Neural cell (in vitro differentiated cells): ENCODE measurements around the gene KIF14. TPM values are rescaled to one million over a fixed set of nuclear protein-coding genes. Genes with fewer than 3 reads are reported as not detected.

Experiments
- H2AFZ ChIP-seq: fragments of 200-600, 300-800 bp; sonication (generic), shearing (Covaris generic); 2 replicates; pipeline ENCODE4 v1.6.0; 2014; ENCODE audit warnings: low read depth, mild to moderate bottlenecking, antibody characterized with exemption, low read length, moderate library complexity
- H3F3A ChIP-seq: fragments of 200-600 bp; shearing (Covaris generic); 2 replicates; pipeline ENCODE4 v1.6.1; 2016; ENCODE audit warnings: mild to moderate bottlenecking, moderate library complexity, mixed read lengths, antibody characterized with exemption, low read length; ENCODE audit not compliant: insufficient read depth, poor library complexity, severe bottlenecking
- H3K27ac ChIP-seq: fragments of 200-600, 300-800 bp; sonication (generic), shearing (Covaris generic); 2 replicates; pipeline ENCODE4 v1.5.1; 2014; ENCODE audit warnings: mild to moderate bottlenecking, low read length, moderate library complexity
- H3K27me3 ChIP-seq: fragments of 300-800, 200-600 bp; sonication (generic), shearing (Covaris generic); 2 replicates; pipeline ENCODE4 v1.6.0; 2014; ENCODE audit warnings: mild to moderate bottlenecking, low read depth, low read length, moderate library complexity; ENCODE audit not compliant: insufficient read depth
- H3K36me3 ChIP-seq: fragments of 300-800, 200-600 bp; sonication (generic), shearing (Covaris generic); 2 replicates; pipeline ENCODE4 v1.5.1; 2014; ENCODE audit warnings: mild to moderate bottlenecking, antibody characterized with exemption, low read length, moderate library complexity; ENCODE audit not compliant: insufficient read depth
- H3K4me2 ChIP-seq: fragments of 300-800, 200-600 bp; sonication (generic), shearing (Covaris generic); 2 replicates; pipeline ENCODE4 v1.6.0; 2014; ENCODE audit warnings: mild to moderate bottlenecking, low read length
- H3K4me3 ChIP-seq: fragments of 300-800, 200-600 bp; sonication (generic), shearing (Covaris generic); 2 replicates; pipeline ENCODE4 v1.5.1; 2014; ENCODE audit warnings: mild to moderate bottlenecking, low read length, moderate library complexity
- H3K79me2 ChIP-seq: fragments of 200-600 bp; shearing (Covaris generic); replicated peaks from 2 replicates; pipeline ENCODE4 v1.6.0; 2014; ENCODE audit warnings: mild to moderate bottlenecking, low read length, moderate library complexity; ENCODE audit not compliant: insufficient read depth
- H3K9ac ChIP-seq: fragments of 300-800, 200-600 bp; sonication (generic), shearing (Covaris generic); 2 replicates; pipeline ENCODE4 v1.6.1; 2016; ENCODE audit warnings: mild to moderate bottlenecking, low read length, mixed read lengths
- H3K9me2 ChIP-seq: fragments of 200-600 bp; shearing (Covaris generic); 2 replicates; pipeline ENCODE4 v1.6.1; 2016; ENCODE audit warnings: mild to moderate bottlenecking, low read length, mixed read lengths; ENCODE audit not compliant: insufficient read depth
- H3K9me3 ChIP-seq: fragments of 200-600, 300-800 bp; sonication (generic), shearing (Covaris generic); 2 replicates; pipeline ENCODE4 v1.6.1; 2016; ENCODE audit warnings: mild to moderate bottlenecking, mixed run types, low read length, moderate library complexity, mixed read lengths
- H4K20me1 ChIP-seq: fragments of 200-600 bp; shearing (Covaris generic); 2 replicates; pipeline ENCODE4 v1.6.1; 2016; ENCODE audit warnings: mild to moderate bottlenecking, mixed run types; ENCODE audit not compliant: insufficient read depth
- EP300 ChIP-seq: fragments of 450-650 bp; conservative IDR thresholded peaks from 2 replicates; pipeline ENCODE4 v1.6.1; 2014; ENCODE audit warnings: antibody characterized with exemption, mild to moderate bottlenecking, moderate library complexity; ENCODE audit not compliant: poor library complexity, severe bottlenecking
- EZH2 ChIP-seq: fragments of 200-600, 300-800 bp; shearing (Covaris generic), sonication (generic); IDR thresholded peaks from 2 replicates; pipeline ENCODE4 v1.6.1; 2014; ENCODE audit warnings: antibody characterized with exemption, low read length, borderline replicate concordance, mild to moderate bottlenecking; ENCODE audit not compliant: insufficient read depth, poor library complexity, severe bottlenecking
- MXI1 ChIP-seq: fragments of 450-650 bp; conservative IDR thresholded peaks from 2 replicates; pipeline ENCODE4 v1.6.1; 2014; ENCODE audit warnings: antibody characterized with exemption, mild to moderate bottlenecking; ENCODE audit not compliant: poor library complexity, severe bottlenecking
- POLR2AphosphoS5 ChIP-seq: IDR thresholded peaks from 2 replicates; pipeline ENCODE4 v1.6.1; 2012
- RAD21 ChIP-seq: fragments of 450-650 bp; conservative IDR thresholded peaks from 2 replicates; pipeline ENCODE4 v1.6.1; 2014; ENCODE audit warnings: antibody characterized with exemption, mild to moderate bottlenecking, moderate library complexity
- REST ChIP-seq: IDR thresholded peaks from 2 replicates; pipeline ENCODE4 v1.6.1; 2012; ENCODE audit warnings: borderline replicate concordance
- SMC3 ChIP-seq: fragments of 450-650 bp; conservative IDR thresholded peaks from 2 replicates; pipeline ENCODE4 v1.6.1; 2014; ENCODE audit warnings: antibody characterized with exemption, mild to moderate bottlenecking, moderate library complexity; ENCODE audit not compliant: poor library complexity
- TAF1 ChIP-seq: IDR thresholded peaks from 2 replicates; pipeline ENCODE4 v1.6.1; 2012; ENCODE audit warnings: low read depth
- polyA plus RNA-seq: library from polyadenylated mRNA; depleted of rRNA; stranded (reverse); fragments of >200 nt; gene quantifications from 2 replicates; pipeline ENCODE4 v1.2.3, GENCODE V29; 2014
- TF ChIP-seq, protein P1 (sequence below): fragments of 450-650 bp; IDR thresholded peaks from 2 replicates; pipeline ENCODE4 v1.5.1; 2014; ENCODE audit warnings: antibody characterized with exemption, mild to moderate bottlenecking, moderate library complexity; ENCODE audit not compliant: poor library complexity, severe bottlenecking

KIF14 gene
- polyA plus RNA-seq, 1 donor from 2014 or later: 0.69 TPM

DNA sequence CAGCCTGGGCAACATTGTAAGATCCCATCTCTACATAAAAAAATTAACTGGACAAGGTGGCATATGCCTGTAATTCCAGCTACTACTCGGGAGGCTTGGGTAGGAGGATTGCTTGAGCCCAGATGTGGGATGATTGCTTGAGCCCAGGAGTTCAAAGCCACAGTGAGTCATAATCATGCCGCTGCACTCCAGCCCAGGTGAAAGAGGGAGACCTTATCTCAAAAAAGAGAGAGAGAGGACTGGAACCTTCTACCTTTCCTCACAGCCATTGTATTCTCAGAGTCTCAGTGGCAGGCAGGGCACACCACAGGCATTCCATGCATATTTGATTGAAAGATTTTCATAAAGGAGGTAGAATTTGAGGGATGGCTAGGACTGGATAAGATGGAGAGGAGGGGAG, 78.4 kb downstream of the KIF14 start:
- H3K9me3 ChIP-seq: no peaks in the 10 kb centered on the region
- no peak overlapping the region for H3K27ac ChIP-seq
- H3K9ac ChIP-seq: no peak overlapping the region
- no peak overlapping the region for H3K4me3 ChIP-seq
- H3K36me3 ChIP-seq: no peaks in the 10 kb centered on the region
- no peaks in the 10 kb centered on the region for H3K27me3 ChIP-seq
- TF ChIP-seq REST (no peak), EP300 (no peak), POLR2AphosphoS5 (no peak), MXI1 (no peak), TAF1 (no peak), RAD21 (no peak), SMC3 (no peak), EZH2 (no peak)
- TF ChIP-seq, protein P1, sequence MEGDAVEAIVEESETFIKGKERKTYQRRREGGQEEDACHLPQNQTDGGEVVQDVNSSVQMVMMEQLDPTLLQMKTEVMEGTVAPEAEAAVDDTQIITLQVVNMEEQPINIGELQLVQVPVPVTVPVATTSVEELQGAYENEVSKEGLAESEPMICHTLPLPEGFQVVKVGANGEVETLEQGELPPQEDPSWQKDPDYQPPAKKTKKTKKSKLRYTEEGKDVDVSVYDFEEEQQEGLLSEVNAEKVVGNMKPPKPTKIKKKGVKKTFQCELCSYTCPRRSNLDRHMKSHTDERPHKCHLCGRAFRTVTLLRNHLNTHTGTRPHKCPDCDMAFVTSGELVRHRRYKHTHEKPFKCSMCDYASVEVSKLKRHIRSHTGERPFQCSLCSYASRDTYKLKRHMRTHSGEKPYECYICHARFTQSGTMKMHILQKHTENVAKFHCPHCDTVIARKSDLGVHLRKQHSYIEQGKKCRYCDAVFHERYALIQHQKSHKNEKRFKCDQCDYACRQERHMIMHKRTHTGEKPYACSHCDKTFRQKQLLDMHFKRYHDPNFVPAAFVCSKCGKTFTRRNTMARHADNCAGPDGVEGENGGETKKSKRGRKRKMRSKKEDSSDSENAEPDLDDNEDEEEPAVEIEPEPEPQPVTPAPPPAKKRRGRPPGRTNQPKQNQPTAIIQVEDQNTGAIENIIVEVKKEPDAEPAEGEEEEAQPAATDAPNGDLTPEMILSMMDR: no peak
- H3F3A ChIP-seq: no peaks in the 10 kb centered on the region
- H3K4me2 ChIP-seq: no peak overlapping the region
- H4K20me1 ChIP-seq: no peaks in the 10 kb centered on the region
- H3K9me2 ChIP-seq: no peaks in the 10 kb centered on the region
- no peaks in the 10 kb centered on the region for H3K79me2 ChIP-seq
- no peak overlapping the region for H2AFZ ChIP-seq

DNA sequence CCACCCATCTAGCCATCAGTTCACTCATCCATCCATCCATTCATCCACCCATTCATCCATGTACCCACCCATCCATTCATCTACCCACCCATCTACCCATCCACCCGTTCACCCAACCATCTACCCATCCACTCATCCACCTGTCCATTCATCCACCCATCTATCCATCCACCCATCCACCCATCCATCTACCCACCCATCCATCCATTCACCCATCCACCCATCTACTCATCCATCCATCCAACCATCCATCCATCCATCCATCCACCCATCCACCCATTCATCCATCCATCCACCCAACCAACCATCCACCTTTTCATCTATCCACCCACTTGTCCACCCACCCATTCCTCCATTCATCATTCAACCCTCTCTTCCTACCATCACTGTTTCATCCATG, 80.3 kb downstream of the KIF14 start:
- Histone ChIP-seq H3K9me2 (no peaks in the 10 kb centered on the region), H3K4me2 (no peak overlapping the region), H4K20me1 (no peaks in the 10 kb centered on the region), H2AFZ (no peak overlapping the region), H3K9me3 (no peaks in the 10 kb centered on the region), H3K9ac (no peak overlapping the region), H3K79me2 (no peaks in the 10 kb centered on the region), H3K36me3 (no peaks in the 10 kb centered on the region), H3K27ac (no peak overlapping the region), H3K4me3 (no peak overlapping the region), H3F3A (no peaks in the 10 kb centered on the region), H3K27me3 (no peaks in the 10 kb centered on the region)
- TF ChIP-seq, protein P1: no peak
- TF ChIP-seq TAF1: no peak
- TF ChIP-seq EP300: no peak
- no peak for TF ChIP-seq RAD21
- no peak for TF ChIP-seq SMC3
- TF ChIP-seq REST: no peak
- TF ChIP-seq MXI1: no peak
- no peak for TF ChIP-seq EZH2
- TF ChIP-seq POLR2AphosphoS5: no peak
